Liver (tissue), 9 donors: ENCODE measurements around the gene GRID1. TPM values are rescaled to one million over a fixed set of nuclear protein-coding genes. Genes with fewer than 3 reads are reported as not detected.

Source experiments
- DNase-seq: peaks from one replicate; pipeline ENCODE4 v3.0.0-alpha.2; 2017; ENCODE audit warnings: low spot score
- H3K27ac ChIP-seq, 2 donors: one replicate each; pipeline ENCODE4 v1.7.0; 2013; ENCODE audit warnings: inconsistent platforms in 2 of 2, low read length in 2 of 2, control low read depth in 1 of 2, low read depth in 1 of 2, mild to moderate bottlenecking in 1 of 2
- H3K27me3 ChIP-seq, 4 donors: one replicate each; pipeline versions ENCODE4 v1.6.1 to v1.7.0; 2013; ENCODE audit warnings: low read length in 3 of 4, inconsistent platforms in 1 of 4, mild to moderate bottlenecking in 1 of 4, moderate library complexity in 1 of 4; ENCODE audit not compliant: control insufficient read depth in 4 of 4, insufficient read depth in 4 of 4
- H3K36me3 ChIP-seq, 4 donors: one replicate each; pipeline versions ENCODE4 v1.6.1 to v1.7.0; 2013; ENCODE audit warnings: low read length in 3 of 4, mild to moderate bottlenecking in 3 of 4, low read depth in 1 of 4, moderate library complexity in 1 of 4; ENCODE audit not compliant: control insufficient read depth in 4 of 4, insufficient read depth in 3 of 4
- H3K4me1 ChIP-seq, 4 donors: one replicate each; pipeline versions ENCODE4 v1.6.1 to v1.7.0; 2013; ENCODE audit warnings: low read length in 3 of 4, mild to moderate bottlenecking in 3 of 4, moderate library complexity in 1 of 4; ENCODE audit not compliant: control insufficient read depth in 4 of 4, insufficient read depth in 4 of 4
- H3K4me3 ChIP-seq, 3 donors: one replicate each; pipeline versions ENCODE4 v1.6.1 to v1.7.0; 2013; ENCODE audit warnings: low read length in 3 of 3, control low read depth in 1 of 3, low read depth in 1 of 3, mild to moderate bottlenecking in 1 of 3
- H3K9ac ChIP-seq, 2 donors: one replicate each; pipeline ENCODE4 v1.7.0; 2013; ENCODE audit warnings: low read length in 2 of 2, mild to moderate bottlenecking in 2 of 2, moderate library complexity in 2 of 2, control low read depth in 1 of 2, low read depth in 1 of 2
- H3K9me3 ChIP-seq, 4 donors: one replicate each; pipeline versions ENCODE4 v1.6.1 to v1.7.0; 2013; ENCODE audit warnings: low read length in 3 of 4; ENCODE audit not compliant: control insufficient read depth in 4 of 4
- EGR1 ChIP-seq, 2 donors: IDR thresholded peaks; 2 replicates each; pipeline ENCODE4 v1.6.1; 2016 to 2018; ENCODE audit warnings: antibody characterized with exemption in 2 of 2, low read depth in 2 of 2
- FOXA1 ChIP-seq: IDR thresholded peaks from 2 replicates; pipeline ENCODE4 v1.6.1; 2016; ENCODE audit warnings: antibody characterized with exemption
- FOXA2 ChIP-seq: IDR thresholded peaks from 2 replicates; pipeline ENCODE4 v1.6.1; 2016; ENCODE audit warnings: antibody characterized with exemption
- GABPA ChIP-seq, 2 donors: IDR thresholded peaks in 1 of 2; conservative IDR thresholded peaks in 1 of 2; 2 replicates each; pipeline ENCODE4 v1.6.1; 2016; ENCODE audit warnings: antibody characterized with exemption in 2 of 2, mild to moderate bottlenecking in 1 of 2, moderate library complexity in 1 of 2
- HNF4A ChIP-seq, 2 donors: conservative IDR thresholded peaks; 2 replicates each; pipeline ENCODE4 v1.6.1; 2016; ENCODE audit warnings: antibody characterized with exemption in 2 of 2, mild to moderate bottlenecking in 2 of 2
- JUND ChIP-seq, 2 donors: IDR thresholded peaks; 2 replicates each; pipeline ENCODE4 v1.6.1; 2016; ENCODE audit warnings: antibody characterized with exemption in 2 of 2
- NR2F2 ChIP-seq: IDR thresholded peaks from 2 replicates; pipeline ENCODE4 v1.6.1; 2016; ENCODE audit warnings: antibody characterized with exemption
- RAD21 ChIP-seq, 2 donors: IDR thresholded peaks; 2 replicates each; pipeline ENCODE4 v1.6.1; 2016; ENCODE audit warnings: antibody characterized with exemption in 2 of 2, mild to moderate bottlenecking in 2 of 2
- RXRA ChIP-seq, 2 donors: IDR thresholded peaks; 2 replicates each; pipeline ENCODE4 v1.6.1; 2017 to 2018; ENCODE audit warnings: antibody characterized with exemption in 2 of 2, mild to moderate bottlenecking in 1 of 2
- SP1 ChIP-seq: IDR thresholded peaks from 2 replicates; pipeline ENCODE4 v1.6.1; 2018; ENCODE audit warnings: antibody characterized with exemption, mild to moderate bottlenecking
- TAF1 ChIP-seq: conservative IDR thresholded peaks from 2 replicates; pipeline ENCODE4 v1.6.1; 2016; ENCODE audit warnings: antibody characterized with exemption, mild to moderate bottlenecking
- YY1 ChIP-seq: IDR thresholded peaks from 2 replicates; pipeline ENCODE4 v1.6.1; 2016; ENCODE audit warnings: antibody characterized with exemption, mild to moderate bottlenecking
- WGBS: extraction: QIAGEN DNeasy Blood & Tissue Kit; methylation state at CpG from one replicate; pipeline ENCODE4 v1.1.7; 2013; 5-methylcytosine and 5-hydroxymethylcytosine counted together
- polyA plus RNA-seq, 2 donors: library from polyadenylated mRNA; stranded (reverse) in 1 of 2; unstranded in 1 of 2; fragments of 200-250 nt in 1 of 2; fragments of >200 nt in 1 of 2; fragmentation: Nextera tagmentation in 1 of 2; extraction: Ambion mirVana in 1 of 2; gene quantifications; one replicate each; pipeline versions ENCODE4 v1.2.1 to v1.2.3, GENCODE V29; 2013 to 2015
- total RNA-seq, 2 donors: library from RNA; depleted of rRNA; stranded (reverse); fragments of >200 nt; gene quantifications; one replicate each; pipeline ENCODE4 v1.2.3, GENCODE V29; 2014
- TF ChIP-seq, protein P1 (sequence below): IDR thresholded peaks from 2 replicates; pipeline ENCODE4 v1.6.1; 2016; ENCODE audit warnings: antibody characterized with exemption
- TF ChIP-seq, protein P2 (sequence below): fragments of 150-350 bp; IDR thresholded peaks from 2 replicates; pipeline ENCODE4 v1.5.1; 2017; ENCODE audit warnings: improper control_type of control experiment, low read depth, low read length; ENCODE audit not compliant: missing input control
- donor health status: healthy.
- donor health status: healthy.
- donor health status: healthy.
- donor health status: healthy.
- donor health status: healthy.

Gene GRID1
- total and polyA plus RNA-seq, 4 donors = 0.09 to 0.17 (median 0.14) TPM; not detected in 1

- no peak overlapping the region for H3K27ac ChIP-seq
- no peak for TF ChIP-seq NR2F2
- TF ChIP-seq SP1 = no peak
- no peaks in the 10 kb centered on the region for H3K4me1 ChIP-seq
- DNase-seq = no peak
- no peaks in the 10 kb centered on the region for H3K36me3 ChIP-seq
- no peaks in the 10 kb centered on the region for H3K27me3 ChIP-seq
- no peaks in the 10 kb centered on the region for H3K9me3 ChIP-seq
- 70% methylated on average over 2 of the region's 2 CpGs for WGBS
- H3K9ac ChIP-seq = no peak overlapping the region
- no peak overlapping the region for H3K4me3 ChIP-seq
These were observed 602.5 kb downstream of the GRID1 start for GRCh38 chr10:85764108-85764507.

DNA sequence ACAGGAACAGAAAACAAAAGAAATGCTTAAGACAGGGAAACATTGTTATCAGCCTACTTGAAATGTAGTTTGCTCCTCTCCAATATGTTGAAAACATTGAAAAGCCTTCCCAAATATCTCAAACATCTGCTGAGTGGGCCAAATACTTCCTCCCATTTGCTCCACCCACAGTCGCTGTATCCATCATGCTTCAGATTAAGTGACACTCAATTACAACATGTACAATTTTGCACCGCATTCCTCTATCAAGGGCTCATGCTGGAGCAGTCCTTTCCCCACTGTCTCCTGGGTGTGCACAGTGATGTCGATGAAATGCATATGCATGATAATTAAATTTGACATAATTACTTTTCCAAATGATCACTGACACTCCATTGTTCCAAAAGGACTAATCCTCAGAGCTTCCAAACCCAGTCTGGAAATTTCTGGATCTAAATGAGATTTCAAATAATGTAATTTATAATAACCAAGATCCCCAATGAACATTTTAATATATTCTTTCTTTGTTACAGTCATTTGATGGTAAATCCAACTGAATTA is 604.6 kb downstream of the GRID1 start:
- DNase-seq = no peak
- no peaks in the 10 kb centered on the region for H3K9me3 ChIP-seq
- TF ChIP-seq HNF4A (conservative IDR thresholded peaks at IDR 0.05) = no peak
- no peak for TF ChIP-seq GABPA (IDR thresholded peaks at IDR 0.05 in 1 of 2, conservative IDR thresholded peaks at IDR 0.05 in 1 of 2)
- TF ChIP-seq, protein P1, sequence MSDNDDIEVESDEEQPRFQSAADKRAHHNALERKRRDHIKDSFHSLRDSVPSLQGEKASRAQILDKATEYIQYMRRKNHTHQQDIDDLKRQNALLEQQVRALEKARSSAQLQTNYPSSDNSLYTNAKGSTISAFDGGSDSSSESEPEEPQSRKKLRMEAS = no peak
- TF ChIP-seq FOXA2 = no peak
- no peak for TF ChIP-seq RAD21 (IDR thresholded peaks at IDR 0.05)
- no peak for TF ChIP-seq NR2F2
- no peak for TF ChIP-seq FOXA1
- TF ChIP-seq JUND (IDR thresholded peaks at IDR 0.05) = no peak
- no peak for TF ChIP-seq YY1
- TF ChIP-seq EGR1 (IDR thresholded peaks at IDR 0.05; ENCODE audit: low read depth in 2 of 2) = no peak
- H3K4me1 ChIP-seq = no peaks in the 10 kb centered on the region
- H3K36me3 ChIP-seq = no peaks in the 10 kb centered on the region
- H3K27me3 ChIP-seq = no peaks in the 10 kb centered on the region
- no peak overlapping the region for H3K9ac ChIP-seq
- 85% methylated on average over 3 of the region's 3 CpGs for WGBS
- no peak overlapping the region for H3K27ac ChIP-seq
- H3K4me3 ChIP-seq = no peak overlapping the region

DNA sequence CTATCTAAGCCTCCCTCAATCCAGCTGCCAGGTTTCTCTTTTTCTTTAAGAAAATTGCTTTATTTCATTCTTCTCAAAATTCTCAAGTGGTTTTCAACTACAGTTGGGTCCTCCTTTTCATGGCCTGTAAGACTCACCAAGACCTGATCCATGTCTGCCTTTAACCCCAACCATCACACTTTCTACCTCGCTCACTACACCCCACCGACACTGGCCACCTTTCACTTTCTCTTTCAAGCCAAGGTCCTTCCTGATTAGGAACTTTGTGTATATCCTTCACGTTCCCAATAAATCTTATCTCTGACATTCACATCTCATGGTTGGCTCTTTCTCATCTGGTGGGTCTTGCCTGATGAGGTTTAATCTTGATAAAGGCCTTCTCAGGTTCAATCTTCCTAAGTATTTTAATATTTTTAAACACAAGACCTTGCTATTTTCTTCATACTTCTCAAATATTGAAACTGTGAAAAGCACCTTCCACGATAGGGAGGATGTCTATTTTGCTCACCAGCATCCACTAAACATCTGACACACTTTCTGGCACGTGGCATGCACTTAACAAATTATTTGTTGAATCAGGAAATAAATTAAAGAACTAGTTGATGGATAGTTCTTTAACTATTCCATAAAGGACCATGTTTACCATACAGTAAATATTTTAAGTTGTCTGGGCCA is 624.8 kb downstream of the GRID1 start:
- peaks cover 0 to 3% (median 0%) of the 10 kb centered on the region in 4 donors for H3K9me3 ChIP-seq
- no peak for DNase-seq
- H3K4me3 ChIP-seq = no peak overlapping the region
- TF ChIP-seq NR2F2 = no peak
- TF ChIP-seq, protein P1 = no peak
- TF ChIP-seq GABPA (IDR thresholded peaks at IDR 0.05 in 1 of 2, conservative IDR thresholded peaks at IDR 0.05 in 1 of 2) = no peak
- no peak for TF ChIP-seq FOXA2
- TF ChIP-seq EGR1 (IDR thresholded peaks at IDR 0.05; ENCODE audit: low read depth in 2 of 2) = no peak
- TF ChIP-seq, protein P2, sequence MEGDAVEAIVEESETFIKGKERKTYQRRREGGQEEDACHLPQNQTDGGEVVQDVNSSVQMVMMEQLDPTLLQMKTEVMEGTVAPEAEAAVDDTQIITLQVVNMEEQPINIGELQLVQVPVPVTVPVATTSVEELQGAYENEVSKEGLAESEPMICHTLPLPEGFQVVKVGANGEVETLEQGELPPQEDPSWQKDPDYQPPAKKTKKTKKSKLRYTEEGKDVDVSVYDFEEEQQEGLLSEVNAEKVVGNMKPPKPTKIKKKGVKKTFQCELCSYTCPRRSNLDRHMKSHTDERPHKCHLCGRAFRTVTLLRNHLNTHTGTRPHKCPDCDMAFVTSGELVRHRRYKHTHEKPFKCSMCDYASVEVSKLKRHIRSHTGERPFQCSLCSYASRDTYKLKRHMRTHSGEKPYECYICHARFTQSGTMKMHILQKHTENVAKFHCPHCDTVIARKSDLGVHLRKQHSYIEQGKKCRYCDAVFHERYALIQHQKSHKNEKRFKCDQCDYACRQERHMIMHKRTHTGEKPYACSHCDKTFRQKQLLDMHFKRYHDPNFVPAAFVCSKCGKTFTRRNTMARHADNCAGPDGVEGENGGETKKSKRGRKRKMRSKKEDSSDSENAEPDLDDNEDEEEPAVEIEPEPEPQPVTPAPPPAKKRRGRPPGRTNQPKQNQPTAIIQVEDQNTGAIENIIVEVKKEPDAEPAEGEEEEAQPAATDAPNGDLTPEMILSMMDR = no peak
- no peak for TF ChIP-seq RXRA (IDR thresholded peaks at IDR 0.05)
- TF ChIP-seq FOXA1 = no peak
- TF ChIP-seq TAF1 = no peak
- TF ChIP-seq RAD21 (IDR thresholded peaks at IDR 0.05) = no peak
- no peak for TF ChIP-seq YY1
- no peak overlapping the region for H3K27ac ChIP-seq
- no peaks in the 10 kb centered on the region for H3K27me3 ChIP-seq
- no peaks in the 10 kb centered on the region for H3K36me3 ChIP-seq
- H3K9ac ChIP-seq = no peak overlapping the region
- no peaks in the 10 kb centered on the region for H3K4me1 ChIP-seq
- 59% methylated on average over 5 of the region's 5 CpGs for WGBS
